ENCODE results near the gene RADIL. TPM values are rescaled to one million over a fixed set of nuclear protein-coding genes. Genes with fewer than 3 reads are reported as not detected.
A peak's percentile ranks its signal among the peaks of the same experiment; 100 is the strongest.

Gene RADIL
- total RNA-seq, 2 donors from 2014 or later = 0.55 TPM; not detected in 1

GRCh38 chr7:4751398-4751947 is 132.0 kb downstream of the RADIL start:
- DNase-seq (no peak), ATAC-seq (no peak)
- no peak overlapping the region for H3K4me3 Mint-ChIP-seq
- H3K27ac Mint-ChIP-seq = no peak overlapping the region
- H3K27me3 Mint-ChIP-seq = no peaks in the 10 kb centered on the region
- no peaks in the 10 kb centered on the region for H3K9me3 ChIP-seq (ENCODE audit: control insufficient read depth, low read length, poor library complexity, severe bottlenecking)
- H3K36me3 Mint-ChIP-seq (ENCODE audit: low read depth) = peaks cover 5% of the 10 kb centered on the region
- peaks cover 33% of the 10 kb centered on the region for H3K4me1 Mint-ChIP-seq

GRCh38 chr7:4749798-4750197 is 133.7 kb downstream of the RADIL start:
- DNase-seq (no peak), ATAC-seq (no peak)
- peaks cover 46% of the 10 kb centered on the region for H3K4me1 Mint-ChIP-seq
- H3K27me3 Mint-ChIP-seq = no peaks in the 10 kb centered on the region
- H3K9me3 ChIP-seq (ENCODE audit: control insufficient read depth, low read length, poor library complexity, severe bottlenecking) = no peaks in the 10 kb centered on the region
- peaks cover 3% of the 10 kb centered on the region for H3K36me3 Mint-ChIP-seq (ENCODE audit: low read depth)
- H3K27ac Mint-ChIP-seq = peak overlapping the region; percentile 97
- H3K4me3 Mint-ChIP-seq = no peak overlapping the region

- H3K27me3 Mint-ChIP-seq = no peaks in the 10 kb centered on the region
- DNase-seq = no peak
- peaks cover 3% of the 10 kb centered on the region for H3K36me3 Mint-ChIP-seq (ENCODE audit: low read depth)
- H3K4me1 Mint-ChIP-seq = peaks cover 51% of the 10 kb centered on the region
- no peak for ATAC-seq
- peak overlapping the region; percentile 97 for H3K27ac Mint-ChIP-seq
- H3K4me3 Mint-ChIP-seq = no peak overlapping the region
- H3K9me3 ChIP-seq (ENCODE audit: control insufficient read depth, low read length, poor library complexity, severe bottlenecking) = no peaks in the 10 kb centered on the region
Measured at GRCh38 chr7:4749363-4749762, 134.2 kb downstream of the RADIL start.

Other genes with a start within 250 kb of the RADIL start
- gene FOXK1, start 201.4 kb downstream of the RADIL start, total RNA-seq = 10 to 100 TPM; 59.8 to 60.9 TPM
- gene AP5Z1, start 108.1 kb downstream of the RADIL start, total RNA-seq = 100 to 1,000 TPM in 1 of 2 donors, 10 to 100 TPM in 1; 87.6 to 112 TPM
- gene PAPOLB, start 21.7 kb downstream of the RADIL start, total RNA-seq = not detected
- gene MMD2, start 75.5 kb upstream of the RADIL start, total RNA-seq = not detected
- 10 to 100 TPM in 1 of 2 donors, 1 to 10 TPM in 1; 9.2 to 14.7 TPM for gene RBAK, start 162.1 kb upstream of the RADIL start, total RNA-seq

Measured in T-helper 17 cell (primary cell).